AML-193 (cell line): ENCODE results near the gene IPPK.

Source experiments
- DNase-seq, 2 experiments: peaks; one replicate each; lab custom pipeline; 2025; lab: John Stamatoyannopoulos, UW

IPPK gene

DNA sequence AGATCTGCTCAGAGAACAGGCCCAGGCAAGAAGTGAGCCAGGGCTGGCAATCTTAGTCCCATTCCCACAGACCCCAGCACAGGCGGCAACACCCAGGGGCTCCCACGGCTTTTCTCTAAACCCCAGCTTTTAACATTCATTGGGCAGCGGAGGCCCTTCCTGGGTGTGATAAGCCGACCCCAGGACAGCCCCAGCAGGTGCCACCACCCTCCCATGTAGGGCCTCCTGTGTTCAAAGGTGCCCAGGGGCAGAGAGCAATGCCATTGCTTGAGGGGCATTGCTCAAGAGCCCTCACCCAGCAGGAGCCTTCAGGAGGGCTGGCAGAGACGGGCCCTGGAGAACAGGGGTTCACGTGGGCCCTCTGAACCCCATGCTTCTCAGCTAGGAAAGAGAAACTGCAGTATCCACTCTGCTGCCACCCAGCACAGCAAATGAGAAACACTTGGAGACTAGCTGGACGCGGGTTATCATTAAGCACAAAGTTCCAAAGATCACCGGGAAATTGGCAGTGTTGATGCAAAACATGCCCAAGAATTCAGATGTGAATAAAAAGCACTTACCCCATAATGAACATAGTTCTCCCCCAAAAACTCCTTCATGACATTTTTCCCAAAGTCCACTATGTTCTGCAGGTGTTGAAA, 13.9 kb downstream of the IPPK start:
- DNase-seq = no peak

DNA sequence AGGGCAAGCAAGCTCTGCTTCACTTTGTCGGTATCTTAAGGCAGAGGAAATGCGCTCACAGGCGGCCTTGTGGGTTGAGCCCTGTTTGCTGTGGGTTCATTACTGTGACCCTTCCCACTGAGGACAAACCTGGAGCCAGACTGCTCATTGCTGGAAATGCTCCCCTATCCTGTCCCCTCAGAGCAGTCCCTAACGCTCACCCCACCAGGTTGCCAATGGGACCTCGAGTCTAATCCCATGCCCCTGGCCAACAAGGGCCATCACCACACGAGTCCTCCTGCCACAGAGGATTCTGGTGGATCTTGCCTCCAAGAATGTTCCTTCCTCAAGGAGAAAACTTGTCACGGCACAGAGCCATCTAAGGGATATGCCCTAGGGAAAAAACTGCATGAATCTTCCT, 14.6 kb downstream of the IPPK start:
- no peak for DNase-seq

DNA sequence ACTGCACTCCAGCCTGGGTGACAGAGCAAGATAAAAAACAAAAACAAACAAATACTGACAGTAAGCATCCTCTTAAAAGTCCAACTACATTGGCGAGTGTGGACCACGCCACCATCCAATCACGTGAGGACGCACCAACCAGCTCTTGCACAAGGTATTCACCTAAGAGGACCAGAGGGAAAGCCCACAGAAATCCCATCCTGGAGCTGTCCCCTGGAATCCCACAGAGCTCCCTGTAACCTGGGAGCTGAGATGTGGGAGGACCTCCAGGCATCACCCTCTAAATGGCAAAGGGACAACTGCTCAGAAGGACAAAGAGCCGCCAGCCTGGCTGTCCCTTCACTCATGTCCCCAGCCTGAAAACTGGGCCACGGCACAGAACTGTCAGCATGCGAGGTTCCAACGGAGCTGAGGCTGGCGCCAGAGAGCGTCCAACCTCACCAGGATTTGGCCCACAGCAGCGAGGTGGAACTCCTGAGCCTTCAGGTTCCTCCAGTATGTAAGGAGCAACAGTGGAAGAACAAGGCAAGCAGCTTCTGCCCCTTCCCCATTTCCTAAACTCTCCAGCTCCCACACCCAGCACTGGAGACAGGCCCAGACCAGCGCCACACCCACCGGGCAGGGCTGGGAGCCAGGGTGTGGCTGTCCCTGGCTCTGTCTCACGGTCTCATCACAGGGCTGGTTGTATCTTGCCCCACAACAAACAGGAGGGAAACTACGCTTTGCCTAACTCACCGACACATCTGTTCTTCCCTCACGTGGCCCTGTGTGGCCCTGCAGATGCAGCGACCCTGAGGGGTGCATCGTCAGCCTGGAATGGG, 15.2 kb downstream of the IPPK start:
- DNase-seq = no peak

DNA sequence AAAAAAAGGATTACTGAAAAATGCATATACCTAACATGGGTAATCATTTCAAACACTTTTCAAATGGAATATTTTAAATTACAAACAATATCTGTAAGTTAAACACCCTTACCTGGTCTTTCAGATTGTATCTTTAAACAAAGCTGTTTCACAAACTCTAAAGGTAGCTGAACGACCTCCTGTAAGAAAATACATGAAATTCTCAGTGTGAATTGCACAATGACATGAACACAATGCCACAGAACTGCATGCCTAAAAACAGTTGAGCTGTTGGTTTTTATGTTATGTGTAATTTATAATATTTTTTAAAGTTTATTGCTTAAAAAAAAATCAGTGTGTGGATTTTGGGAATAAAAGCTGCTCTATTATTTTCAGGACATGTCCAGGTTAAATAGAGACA, 17.5 kb downstream of the IPPK start:
- DNase-seq = no peak

DNA sequence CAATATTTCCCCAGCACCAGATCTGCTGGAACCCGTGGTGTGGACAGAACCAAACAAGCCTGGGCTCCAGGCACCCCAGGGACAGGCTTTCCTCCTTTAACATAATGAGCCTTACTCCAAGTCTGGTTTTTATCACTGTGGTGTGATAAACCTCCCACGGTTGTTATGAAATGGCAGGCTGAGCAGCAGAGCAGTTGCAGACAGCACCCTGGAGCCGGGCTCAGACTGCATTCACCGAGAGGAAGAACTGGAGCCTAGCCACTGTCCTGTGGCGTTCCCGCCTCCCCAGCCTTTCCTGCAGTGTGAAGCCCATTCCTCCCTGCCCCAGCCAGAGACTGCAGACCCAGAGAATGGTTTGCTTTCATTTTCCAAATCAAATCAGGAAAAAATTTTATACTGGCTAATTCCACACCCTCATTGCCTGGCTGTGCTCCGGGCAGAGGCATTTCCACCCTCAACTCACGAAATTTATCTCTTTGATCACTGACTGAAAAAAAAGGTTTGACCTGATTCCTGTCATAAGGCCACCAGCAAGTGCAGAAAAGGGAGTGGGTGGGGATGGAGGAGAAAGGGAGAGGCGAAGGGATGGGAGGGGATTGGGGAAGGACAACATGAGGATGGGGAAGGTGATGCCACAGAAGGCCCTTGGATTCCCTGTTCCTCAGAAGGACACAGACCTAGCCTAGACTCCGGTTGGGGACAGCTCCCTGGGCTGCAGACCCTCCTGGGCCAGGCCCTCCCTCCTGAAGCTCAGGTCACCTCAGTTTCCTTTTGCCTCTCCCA, 18.9 kb downstream of the IPPK start:
- no peak for DNase-seq

DNA sequence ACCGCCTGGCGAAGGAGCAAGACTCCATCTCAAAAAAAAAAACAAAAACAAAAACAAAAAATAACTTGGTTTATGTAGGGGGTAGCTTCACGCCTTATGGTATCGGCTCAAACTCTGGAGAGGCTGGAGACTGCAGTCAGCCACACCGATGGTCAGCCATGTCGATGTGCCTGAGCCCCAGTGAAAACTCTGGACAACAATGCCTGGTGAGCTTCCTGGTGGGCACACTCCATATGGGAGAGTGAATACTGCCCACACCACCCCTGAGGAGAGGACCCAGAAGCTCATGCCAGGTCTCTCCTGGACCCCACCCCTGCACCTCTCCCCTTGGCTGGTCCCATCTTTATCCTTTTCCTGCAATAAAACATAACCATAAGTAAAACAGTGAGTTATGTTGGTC, 19.6 kb downstream of the IPPK start:
- DNase-seq = no peak

DNA sequence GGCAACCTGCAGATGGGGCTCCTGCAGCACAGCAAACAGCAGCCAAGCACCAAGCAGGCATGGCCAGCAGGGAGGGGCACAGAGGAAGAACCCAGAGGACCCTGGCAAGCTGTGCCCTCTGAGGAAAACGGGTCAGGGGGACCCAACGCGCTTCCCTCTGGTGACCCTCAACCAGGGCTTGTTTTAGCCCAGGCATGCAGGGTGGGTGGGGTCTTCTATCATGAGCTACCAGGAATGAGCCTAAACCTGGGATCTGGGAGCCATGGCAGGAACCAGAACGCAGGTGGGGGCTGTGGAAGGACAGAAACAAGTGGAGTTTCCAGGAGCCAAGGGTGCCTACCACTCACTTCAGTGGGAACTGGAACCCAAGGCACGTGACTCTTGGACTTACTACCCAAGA, 20.9 kb downstream of the IPPK start:
- no peak for DNase-seq

DNA sequence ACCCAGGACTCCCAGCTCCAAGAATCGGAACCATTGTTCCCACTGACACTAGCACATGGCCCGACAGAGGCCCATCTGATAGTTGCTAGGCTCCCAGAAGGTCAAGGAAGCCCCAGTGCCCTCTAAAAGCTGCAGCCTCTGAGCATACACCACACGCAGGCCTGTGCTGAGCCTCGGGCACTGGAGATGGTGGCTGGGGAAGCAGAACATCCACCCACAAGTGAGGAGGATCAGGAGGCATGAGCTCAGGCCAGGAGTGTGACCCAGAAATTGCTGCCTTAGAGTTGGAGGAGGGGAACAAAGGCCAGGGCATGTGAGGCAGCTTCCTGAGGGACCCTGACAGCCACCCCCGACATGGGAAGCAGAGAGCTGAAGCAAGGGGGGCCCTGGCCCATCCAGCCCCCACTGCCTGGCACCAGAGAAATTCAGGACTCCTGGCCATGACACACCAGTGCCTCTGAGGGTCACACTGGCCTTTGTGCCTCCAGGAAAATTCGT, 21.4 kb downstream of the IPPK start:
- DNase-seq = no peak

DNA sequence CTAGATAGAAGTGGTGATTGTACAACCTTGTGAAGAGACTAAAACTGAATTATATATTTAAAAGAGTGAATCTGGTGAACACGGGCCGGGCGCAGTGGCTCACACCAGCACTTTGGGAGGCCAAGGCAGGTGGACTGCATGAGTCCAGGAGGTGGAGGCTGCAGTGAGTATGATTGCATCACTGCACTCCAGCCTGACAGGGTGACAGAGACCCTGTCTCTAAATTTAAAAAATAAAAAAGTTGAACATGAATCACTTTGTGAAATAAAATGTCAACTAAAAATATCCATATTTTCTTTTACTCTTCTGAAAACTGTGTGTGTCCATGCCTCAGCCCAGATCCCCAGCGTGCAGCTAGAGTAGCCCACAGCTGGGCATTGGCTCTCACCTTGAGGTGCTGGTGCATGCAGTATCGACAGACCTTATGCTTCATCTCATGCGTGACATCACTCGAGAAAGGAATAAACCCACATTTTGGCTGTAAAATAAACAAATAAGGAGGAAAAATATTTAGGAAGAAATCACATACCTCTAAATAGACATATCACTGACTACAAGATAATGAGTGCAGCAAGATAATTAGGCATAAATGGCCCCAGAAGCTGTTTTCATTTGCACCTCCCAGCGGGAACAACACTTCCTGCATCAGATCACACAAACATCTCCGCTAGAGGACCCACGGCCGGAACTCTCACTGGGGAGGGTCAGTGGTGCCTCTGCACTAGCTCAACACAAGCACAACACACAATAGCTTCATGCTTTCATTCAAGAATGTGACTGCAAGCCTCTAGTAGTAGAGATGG, 22.1 kb downstream of the IPPK start:
- no peak for DNase-seq

DNA sequence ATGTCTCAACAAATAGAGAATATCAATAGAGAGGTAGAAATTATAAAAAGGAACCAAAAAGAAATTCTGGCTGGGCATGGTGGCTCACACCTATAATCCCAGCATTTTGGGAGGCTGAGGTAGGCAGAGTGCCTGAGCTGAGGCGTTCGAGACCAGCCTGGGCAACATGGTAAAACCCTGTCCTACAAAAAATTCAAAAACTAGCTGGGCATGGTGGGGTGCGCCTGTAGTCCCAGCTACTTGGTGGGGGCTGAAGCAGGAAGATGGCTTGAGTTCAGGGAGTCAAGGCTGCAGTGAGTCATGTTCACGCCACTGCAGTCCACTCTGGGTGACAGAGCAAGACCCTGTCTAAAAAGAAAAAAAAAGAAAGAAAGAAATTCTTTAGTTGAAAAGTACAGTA, 24.9 kb downstream of the IPPK start:
- no peak for DNase-seq

DNA sequence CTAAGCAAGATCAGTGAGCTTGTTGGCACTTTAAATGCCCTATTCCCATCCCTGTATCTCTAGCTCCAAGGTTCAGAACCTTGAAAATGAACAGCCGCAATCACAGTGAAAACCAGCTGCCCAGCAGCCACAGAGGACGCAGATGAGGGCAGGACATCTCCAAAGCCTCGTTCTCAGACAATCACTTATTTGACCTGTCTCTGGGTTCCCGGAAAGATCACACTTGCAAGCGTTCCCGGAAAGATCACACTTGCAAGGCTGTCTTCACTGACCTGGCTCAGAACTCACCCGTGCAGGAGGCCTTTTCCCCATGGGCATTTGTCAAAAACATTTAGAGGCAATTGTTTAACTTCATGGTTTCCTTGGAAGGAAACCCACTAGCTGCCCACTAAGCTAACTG, 25.7 kb downstream of the IPPK start:
- DNase-seq = no peak

DNA sequence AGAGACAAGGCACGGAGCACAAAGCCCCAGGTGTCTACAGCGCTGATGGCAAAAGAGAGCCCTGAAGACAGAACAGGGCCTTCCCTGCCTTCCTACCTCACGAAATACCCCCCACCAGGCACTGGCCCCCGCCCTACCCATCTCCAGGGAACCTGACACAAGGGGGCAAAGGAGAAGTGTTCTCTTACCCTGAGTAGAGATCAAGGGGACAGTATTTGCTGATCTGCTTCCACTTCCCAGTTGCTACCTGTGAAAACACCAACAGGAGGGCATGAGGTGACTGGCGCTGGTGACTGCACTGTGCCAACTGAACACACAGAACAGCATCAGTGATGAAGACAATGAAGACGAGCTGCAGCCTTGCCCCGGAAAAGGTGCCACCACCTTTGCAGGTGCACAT, 27.4 kb downstream of the IPPK start:
- DNase-seq = no peak

DNA sequence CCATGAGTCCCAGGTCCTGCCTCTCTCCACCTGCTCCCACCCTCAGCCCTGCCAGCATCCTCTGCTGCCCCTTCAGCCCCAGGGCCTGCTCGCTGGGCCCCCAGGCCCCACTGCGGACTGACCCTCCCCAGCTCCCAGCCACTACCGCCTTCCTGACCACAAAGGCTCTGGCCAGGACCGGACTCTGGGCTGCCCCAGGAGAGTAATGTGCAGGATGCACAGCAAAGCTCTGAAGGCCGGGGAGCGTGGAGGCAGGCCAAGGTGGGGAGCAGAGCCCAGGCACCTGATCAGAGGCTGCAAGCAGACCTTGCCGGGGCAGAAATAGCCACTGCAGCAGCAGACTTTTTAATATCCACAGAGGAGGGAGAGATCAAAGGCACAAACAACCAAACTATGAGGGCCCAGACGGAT, 27.9 kb downstream of the IPPK start:
- DNase-seq = no peak

DNA sequence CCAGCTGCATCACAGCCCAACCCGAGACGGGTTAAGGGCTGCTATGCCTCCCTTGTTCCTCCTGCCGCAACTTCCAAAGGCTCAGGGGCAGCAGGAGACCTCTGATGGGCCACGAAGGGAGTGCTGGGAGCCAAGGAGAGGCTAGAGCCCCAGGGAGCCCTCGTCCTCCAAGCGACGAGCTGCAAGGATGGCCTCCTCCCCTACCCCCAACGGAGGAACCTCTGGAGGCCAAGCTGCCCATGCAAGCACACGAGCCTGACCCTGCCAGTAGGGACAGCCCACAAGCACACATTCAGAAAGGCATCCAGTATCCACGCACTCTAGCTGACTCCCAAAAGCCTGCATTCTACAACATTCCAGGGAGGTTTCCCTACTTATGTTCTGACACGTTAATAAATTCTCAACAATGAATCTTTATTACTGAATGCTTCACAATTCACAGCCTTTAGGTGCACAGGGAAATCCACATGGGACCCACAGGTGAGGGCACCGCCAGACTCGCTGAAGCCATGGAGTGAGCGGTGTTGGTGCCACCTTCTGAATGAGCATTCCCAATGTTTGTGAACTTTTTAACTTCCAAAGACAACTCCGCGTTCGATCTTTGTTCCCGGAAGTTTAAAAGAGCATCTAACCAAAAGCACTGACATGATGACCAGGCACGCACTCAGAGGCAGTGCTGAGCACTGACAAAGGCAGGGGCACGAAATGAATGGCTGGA, 28.7 kb downstream of the IPPK start:
- DNase-seq = no peak

DNA sequence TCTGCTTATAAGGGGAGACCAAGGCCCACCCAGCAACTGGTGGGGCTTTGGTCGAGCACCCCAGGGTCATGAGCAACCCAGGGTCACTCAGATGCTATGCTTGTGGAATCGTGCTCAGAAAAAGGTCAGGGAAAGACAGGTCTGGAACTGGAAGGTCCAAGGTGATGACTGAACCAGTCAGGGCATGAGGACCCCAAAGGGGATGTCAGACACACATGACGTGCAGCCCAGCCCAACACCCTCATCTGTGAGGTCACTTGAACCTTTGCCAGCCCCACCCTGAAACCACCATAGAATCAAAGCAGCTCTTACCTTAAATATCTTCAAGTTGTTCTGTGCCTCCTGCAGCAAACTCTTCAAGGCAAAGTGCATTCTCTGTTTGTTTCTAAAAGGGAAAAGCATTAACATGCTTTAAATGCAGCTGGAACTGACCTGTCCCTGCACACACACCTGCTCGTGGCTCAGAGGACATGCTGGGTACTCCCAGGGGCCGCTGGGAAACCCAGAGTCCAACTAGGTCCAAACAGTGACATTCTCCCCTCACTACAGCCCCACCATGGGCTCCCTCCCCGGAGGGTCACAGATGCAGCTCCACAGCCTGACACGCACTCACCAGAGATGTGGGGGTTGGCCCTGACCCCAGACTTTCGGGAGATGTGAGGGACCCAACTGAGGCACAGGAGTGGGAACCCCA, 29.4 kb downstream of the IPPK start:
- no peak for DNase-seq

DNA sequence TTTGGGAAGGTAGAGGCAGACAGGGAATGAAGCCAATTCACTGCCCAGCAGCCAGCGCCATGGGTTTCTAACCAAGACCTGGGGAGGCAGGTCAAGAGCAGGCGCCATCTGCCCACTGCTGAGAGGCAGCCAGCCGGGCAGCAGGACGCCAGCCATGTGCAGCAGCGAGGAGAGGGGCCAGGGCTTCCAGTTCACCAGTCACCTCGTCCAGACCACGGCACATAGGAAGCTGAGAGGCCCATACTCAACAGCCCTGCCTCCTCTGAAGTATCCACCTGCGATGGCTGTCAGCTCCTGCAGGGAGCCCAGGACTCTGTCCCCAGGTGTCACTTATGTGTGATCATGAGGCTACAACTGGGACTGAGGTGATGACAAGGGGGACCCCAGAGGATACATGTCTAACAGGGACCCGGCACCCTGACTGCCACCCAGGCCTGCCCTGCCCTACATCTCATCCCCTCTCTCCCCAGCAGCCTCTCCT, 30.1 kb downstream of the IPPK start:
- DNase-seq = no peak

DNA sequence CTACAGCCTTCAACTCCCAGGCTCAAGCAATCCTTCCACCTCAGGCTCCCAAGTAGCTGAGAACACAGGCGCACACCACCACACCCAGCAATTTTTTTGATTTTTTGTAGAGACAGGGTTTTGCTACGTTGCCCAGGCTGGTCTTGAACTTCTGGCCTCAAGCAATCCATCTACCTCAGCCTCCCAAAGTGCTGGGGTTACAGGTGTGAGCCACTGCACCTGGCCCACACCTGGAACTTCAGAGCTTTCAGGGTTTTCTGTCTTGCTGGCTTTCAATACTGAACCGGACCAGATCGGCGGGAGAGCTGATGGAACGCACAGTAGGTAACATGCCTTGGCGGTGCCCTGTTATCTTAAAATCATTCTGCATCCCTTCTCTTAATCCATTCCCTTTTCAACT, 30.8 kb downstream of the IPPK start:
- DNase-seq = no peak

DNA sequence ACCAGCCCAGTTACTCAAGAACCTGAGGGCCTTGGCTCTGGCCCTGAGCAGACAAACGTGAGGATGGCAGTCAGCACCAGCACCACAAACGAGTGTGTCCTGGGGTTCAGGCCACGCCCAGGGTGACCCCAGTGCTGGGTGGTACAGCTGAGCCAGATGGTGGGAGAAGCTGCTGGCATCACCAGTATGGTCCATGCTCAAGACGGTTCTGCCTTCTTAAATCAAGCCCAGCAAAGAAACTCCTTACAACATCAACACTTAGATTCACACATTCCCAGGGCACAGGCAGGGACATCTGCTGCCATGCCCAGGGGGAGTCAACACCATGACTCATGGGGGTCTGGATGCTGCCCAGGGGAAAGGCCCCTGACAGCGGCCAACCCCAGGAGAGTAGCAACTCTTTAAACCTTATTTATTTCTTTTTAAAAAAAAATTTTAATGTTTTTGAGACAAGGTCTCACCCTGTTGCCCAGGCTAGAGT, 31.3 kb downstream of the IPPK start:
- no peak for DNase-seq

DNA sequence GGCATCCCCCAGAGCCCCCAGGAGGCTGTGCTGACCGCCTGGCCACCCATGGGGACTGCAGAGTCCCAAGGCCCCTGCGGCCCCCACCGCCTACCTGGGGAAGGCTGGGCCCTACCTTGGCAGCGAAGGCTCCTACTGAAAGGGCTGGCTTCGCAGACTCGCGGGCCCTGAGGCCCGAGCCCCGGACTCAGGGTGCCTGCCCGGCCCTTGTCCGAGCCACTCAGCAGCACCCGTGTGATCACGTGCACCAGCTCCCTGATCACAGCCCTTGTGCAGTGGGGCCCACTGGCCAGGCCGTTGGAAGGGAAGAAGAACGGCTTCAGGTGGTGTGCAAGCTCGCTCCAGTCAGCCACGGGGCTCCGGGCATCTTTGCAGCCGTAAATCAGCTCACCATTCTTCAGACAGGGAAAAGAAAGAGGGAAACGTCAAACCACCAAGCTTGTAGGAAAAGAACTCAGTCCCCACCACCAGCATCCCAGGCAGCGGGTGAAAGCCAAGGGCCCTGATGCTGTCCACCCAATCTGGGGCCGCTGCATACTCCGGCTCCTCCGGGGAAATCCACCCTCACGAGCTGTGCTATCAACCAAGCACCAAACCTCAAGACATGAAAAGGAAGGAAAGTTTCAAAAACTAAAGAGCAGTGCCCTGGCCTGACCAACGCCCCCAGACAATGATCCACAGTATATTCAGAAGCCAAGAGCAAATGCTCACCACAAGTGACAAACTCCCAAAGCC, 31.9 kb downstream of the IPPK start:
- no peak for DNase-seq

DNA sequence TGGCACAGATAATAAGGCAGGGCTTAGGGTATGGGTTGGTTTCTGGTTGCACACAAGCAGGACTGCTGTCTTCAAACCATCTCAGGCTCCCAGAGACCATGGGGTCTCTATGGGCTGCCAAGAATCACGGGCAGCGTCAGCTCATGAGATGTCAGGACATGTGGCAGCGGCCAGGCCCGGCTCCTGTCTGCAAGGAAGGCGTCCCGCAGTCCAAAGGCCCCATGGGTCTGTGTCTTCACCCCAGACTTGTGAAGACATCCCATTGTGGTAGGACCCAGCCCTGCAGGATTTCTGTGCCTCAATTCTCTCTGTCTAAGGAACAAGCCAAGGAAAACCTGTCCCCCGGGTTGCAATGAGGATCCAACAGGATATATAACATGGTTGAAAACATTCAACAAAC, 32.6 kb downstream of the IPPK start:
- no peak for DNase-seq
